Ureter (tissue), 1 donor: ENCODE data around the gene UNC50. TPM values are rescaled to one million over a fixed set of nuclear protein-coding genes. Genes with fewer than 3 reads are reported as not detected.

Experiments used
- DNase-seq: peaks from one replicate; pipeline ENCODE4 v3.0.0-alpha.2; 2020; ENCODE audit warnings: low spot score
- total RNA-seq: library from RNA; stranded (reverse); gene quantifications from one replicate; pipeline ENCODE4 v1.2.4, GENCODE V29; 2023
- donor health status: DM: yes; HTN: yes; CAD: no.

The UNC50 gene
- total RNA-seq, 1 donor from 2014 or later: 48.9 TPM

DNA sequence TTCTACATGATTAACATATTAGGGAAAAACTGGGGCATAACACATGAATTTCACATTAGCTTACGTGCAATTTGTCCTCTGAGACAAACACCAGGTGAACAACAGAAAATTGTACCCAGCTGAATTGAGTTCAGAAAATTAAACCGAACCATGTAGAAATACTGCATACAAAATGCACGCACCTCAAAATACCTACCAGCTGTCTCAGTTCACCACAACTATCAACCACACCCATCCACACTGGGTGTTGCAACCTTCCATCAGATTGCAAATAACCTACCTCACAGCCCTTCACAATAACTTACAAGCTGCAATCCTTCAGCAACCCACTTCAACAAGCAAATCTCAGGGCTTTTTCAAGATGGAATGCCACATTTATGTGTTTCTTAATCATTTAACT is 55.9 kb downstream of the UNC50 start:
- no peak for DNase-seq

DNA sequence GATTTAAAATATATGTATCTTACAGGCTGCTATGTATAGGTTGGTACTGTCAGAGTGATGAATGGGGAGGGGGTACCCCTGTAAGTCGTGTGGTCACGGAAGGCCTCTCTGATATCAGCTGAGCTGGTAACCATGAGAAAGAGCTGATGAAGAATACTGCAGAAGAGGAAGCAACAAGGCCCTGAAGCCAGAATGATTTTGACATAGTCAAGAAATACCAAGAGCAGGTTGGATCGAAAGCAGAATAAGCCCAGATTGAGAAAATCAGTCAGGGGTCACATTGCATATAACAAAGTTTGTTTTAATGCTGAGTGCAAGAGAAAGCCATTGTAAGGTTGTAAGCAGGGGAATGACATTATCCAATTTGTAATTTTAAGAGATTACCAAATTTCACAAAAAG is 57.3 kb downstream of the UNC50 start:
- no peak for DNase-seq

Other genes with a start within 250 kb of the UNC50 start
- gene INPP4A, start 163.7 kb upstream of the UNC50 start, total RNA-seq: 80.6 TPM
- 39.4 TPM for gene COA5, start 77 bp upstream of the UNC50 start, total RNA-seq
- gene MGAT4A, start 122.5 kb downstream of the UNC50 start, total RNA-seq: 63.8 TPM